ENCODE data around the gene ZNF827.

The ZNF827 gene

GRCh38 chr4:145888393-145888792, 50.2 kb downstream of the ZNF827 start:
- no peak for TF ChIP-seq GATA3 (IDR thresholded peaks at IDR 0.05; ENCODE audit: low read depth, low read length)
- TF ChIP-seq GATA2 (IDR thresholded peaks at IDR 0.05; ENCODE audit: low read depth, low read length), result no peak

- TF ChIP-seq GATA2 (IDR thresholded peaks at IDR 0.05; ENCODE audit: low read depth, low read length) (no peak), GATA3 (IDR thresholded peaks at IDR 0.05; ENCODE audit: low read depth, low read length) (no peak)
Observed at GRCh38 chr4:145887241-145887991, 51.2 kb downstream of the ZNF827 start.

GRCh38 chr4:145886871-145887240, 51.8 kb downstream of the ZNF827 start:
- TF ChIP-seq GATA2 (IDR thresholded peaks at IDR 0.05; ENCODE audit: low read depth, low read length) (no peak), GATA3 (IDR thresholded peaks at IDR 0.05; ENCODE audit: low read depth, low read length) (no peak)

- no peak for TF ChIP-seq GATA3 (IDR thresholded peaks at IDR 0.05; ENCODE audit: low read depth, low read length)
- TF ChIP-seq GATA2 (IDR thresholded peaks at IDR 0.05; ENCODE audit: low read depth, low read length), result no peak
Observed at GRCh38 chr4:145885666-145886065, 53.0 kb downstream of the ZNF827 start.

- no peak for TF ChIP-seq GATA3 (IDR thresholded peaks at IDR 0.05; ENCODE audit: low read depth, low read length)
- no peak for TF ChIP-seq GATA2 (IDR thresholded peaks at IDR 0.05; ENCODE audit: low read depth, low read length)
Observed at GRCh38 chr4:145884775-145885174, 53.8 kb downstream of the ZNF827 start.

- TF ChIP-seq GATA3 (IDR thresholded peaks at IDR 0.05; ENCODE audit: low read depth, low read length) (no peak), GATA2 (IDR thresholded peaks at IDR 0.05; ENCODE audit: low read depth, low read length) (no peak)
Observed at GRCh38 chr4:145883101-145883694, 55.4 kb downstream of the ZNF827 start.

GRCh38 chr4:145882604-145883003, 56.0 kb downstream of the ZNF827 start:
- TF ChIP-seq GATA2 (IDR thresholded peaks at IDR 0.05; ENCODE audit: low read depth, low read length) (no peak), GATA3 (IDR thresholded peaks at IDR 0.05; ENCODE audit: low read depth, low read length) (no peak)

- no peak for TF ChIP-seq GATA2 (IDR thresholded peaks at IDR 0.05; ENCODE audit: low read depth, low read length)
- no peak for TF ChIP-seq GATA3 (IDR thresholded peaks at IDR 0.05; ENCODE audit: low read depth, low read length)
Observed at GRCh38 chr4:145881989-145882388, 56.6 kb downstream of the ZNF827 start.

- TF ChIP-seq GATA3 (IDR thresholded peaks at IDR 0.05; ENCODE audit: low read depth, low read length), result no peak
Observed at GRCh38 chr4:145881576-145881975, 57.0 kb downstream of the ZNF827 start.

- TF ChIP-seq GATA3 (IDR thresholded peaks at IDR 0.05; ENCODE audit: low read depth, low read length) (no peak), GATA2 (IDR thresholded peaks at IDR 0.05; ENCODE audit: low read depth, low read length) (no peak)
Observed at GRCh38 chr4:145880355-145880960, 58.2 kb downstream of the ZNF827 start.

- TF ChIP-seq GATA2 (IDR thresholded peaks at IDR 0.05; ENCODE audit: low read depth, low read length) (no peak), GATA3 (IDR thresholded peaks at IDR 0.05; ENCODE audit: low read depth, low read length) (no peak)
Observed at GRCh38 chr4:145879598-145879997, 59.0 kb downstream of the ZNF827 start.

GRCh38 chr4:145878501-145879435, 59.9 kb downstream of the ZNF827 start:
- no peak for TF ChIP-seq GATA3 (IDR thresholded peaks at IDR 0.05; ENCODE audit: low read depth, low read length)
- no peak for TF ChIP-seq GATA2 (IDR thresholded peaks at IDR 0.05; ENCODE audit: low read depth, low read length)

GRCh38 chr4:145876531-145877180, 62.0 kb downstream of the ZNF827 start:
- TF ChIP-seq GATA2 (IDR thresholded peaks at IDR 0.05; ENCODE audit: low read depth, low read length), result no peak
- no peak for TF ChIP-seq GATA3 (IDR thresholded peaks at IDR 0.05; ENCODE audit: low read depth, low read length)

GRCh38 chr4:145873901-145874300, 64.7 kb downstream of the ZNF827 start:
- TF ChIP-seq GATA3 (IDR thresholded peaks at IDR 0.05; ENCODE audit: low read depth, low read length) (no peak), GATA2 (IDR thresholded peaks at IDR 0.05; ENCODE audit: low read depth, low read length) (no peak)

Data from SH-SY5Y (cell line).